Measurements from ENCODE around the gene POLR1A. TPM values are rescaled to one million over a fixed set of nuclear protein-coding genes. Genes with fewer than 3 reads are reported as not detected.

The POLR1A gene
- 10 to 100 TPM; 37.9 to 45.5 TPM for total RNA-seq
- polyA plus RNA-seq (2013, experiment 1 of 2), result 20.6 TPM
- polyA plus RNA-seq (2013, experiment 2 of 2), result 19.8 TPM
- long read RNA-seq, experiment 1, partial matches to known transcripts, result 6 of 13 reads
- long read RNA-seq, experiment 1, other reads (novel, unspliced or antisense), result 7 of 13 reads
- long read RNA-seq, experiment 2, full-length matches to known transcripts, result 11 of 28 reads
- long read RNA-seq, experiment 2, partial matches to known transcripts, result 10 of 28 reads
- long read RNA-seq, experiment 2, other reads (novel, unspliced or antisense), result 7 of 28 reads
- long read RNA-seq, experiment 3, full-length matches to known transcripts, result 8 of 36 reads
- long read RNA-seq, experiment 3, partial matches to known transcripts, result 17 of 36 reads
- long read RNA-seq, experiment 3, other reads (novel, unspliced or antisense), result 11 of 36 reads
- long read RNA-seq, experiment 4, partial matches to known transcripts, result 0 of 6 reads
- long read RNA-seq, experiment 4, other reads (novel, unspliced or antisense), result 6 of 6 reads

GRCh38 chr2:86105252-86105968 is at the start of gene POLR1A:
TSS of gene POLR1A (minus strand) at chr2:86105886. CDS start at chr2:86105776, 110 bp downstream.
- H3K27ac Mint-ChIP-seq, result peak within 1 kb of the TSS; percentile 98
- no peaks in the 10 kb centered on the region for H3K9me3 Mint-ChIP-seq
- peaks cover 20% of the 10 kb centered on the region for H3K4me1 Mint-ChIP-seq
- peak; percentile 96 for DNase-seq
- peak within 1 kb of the TSS; percentile 98 for H3K4me3 ChIP-seq (ENCODE audit: low read length)
- H3K27me3 Mint-ChIP-seq (ENCODE audit: insufficient read depth), result no peaks in the 10 kb centered on the region
- peaks cover 62% of the 10 kb centered on the region for H3K36me3 ChIP-seq (ENCODE audit: control insufficient read depth, insufficient read depth, low read length)
- no peaks in the 10 kb centered on the region for H3K9me3 ChIP-seq (ENCODE audit: control insufficient read depth, low read length)
- H3K27me3 ChIP-seq (ENCODE audit: control insufficient read depth, insufficient read depth, low read length, poor library complexity, severe bottlenecking), result no peaks in the 10 kb centered on the region
- WGBS, 2 experiments (ENCODE audit: insufficient coverage in 1 of 2, insufficient read length in 1 of 2), result 0 to 1% methylated on average over 23 to 38 of the region's 38 CpGs
- peak within 1 kb of the TSS; percentile 97 for H3K27ac ChIP-seq (ENCODE audit: low read depth, low read length)
- H3K36me3 Mint-ChIP-seq (ENCODE audit: low read depth), result peaks cover 47% of the 10 kb centered on the region
- H3K9ac ChIP-seq (ENCODE audit: extremely low read depth, low read length, poor library complexity, severe bottlenecking), result peak within 1 kb of the TSS; percentile 96
- no peaks in the 10 kb centered on the region for H3K4me1 ChIP-seq (ENCODE audit: control insufficient read depth, insufficient read depth, low read length)
- TF ChIP-seq, protein P1, sequence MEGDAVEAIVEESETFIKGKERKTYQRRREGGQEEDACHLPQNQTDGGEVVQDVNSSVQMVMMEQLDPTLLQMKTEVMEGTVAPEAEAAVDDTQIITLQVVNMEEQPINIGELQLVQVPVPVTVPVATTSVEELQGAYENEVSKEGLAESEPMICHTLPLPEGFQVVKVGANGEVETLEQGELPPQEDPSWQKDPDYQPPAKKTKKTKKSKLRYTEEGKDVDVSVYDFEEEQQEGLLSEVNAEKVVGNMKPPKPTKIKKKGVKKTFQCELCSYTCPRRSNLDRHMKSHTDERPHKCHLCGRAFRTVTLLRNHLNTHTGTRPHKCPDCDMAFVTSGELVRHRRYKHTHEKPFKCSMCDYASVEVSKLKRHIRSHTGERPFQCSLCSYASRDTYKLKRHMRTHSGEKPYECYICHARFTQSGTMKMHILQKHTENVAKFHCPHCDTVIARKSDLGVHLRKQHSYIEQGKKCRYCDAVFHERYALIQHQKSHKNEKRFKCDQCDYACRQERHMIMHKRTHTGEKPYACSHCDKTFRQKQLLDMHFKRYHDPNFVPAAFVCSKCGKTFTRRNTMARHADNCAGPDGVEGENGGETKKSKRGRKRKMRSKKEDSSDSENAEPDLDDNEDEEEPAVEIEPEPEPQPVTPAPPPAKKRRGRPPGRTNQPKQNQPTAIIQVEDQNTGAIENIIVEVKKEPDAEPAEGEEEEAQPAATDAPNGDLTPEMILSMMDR (conservative IDR thresholded peaks at IDR 0.05), result peak; percentile 60
- H3K4me3 Mint-ChIP-seq, result peak within 1 kb of the TSS; percentile 84

DNA sequence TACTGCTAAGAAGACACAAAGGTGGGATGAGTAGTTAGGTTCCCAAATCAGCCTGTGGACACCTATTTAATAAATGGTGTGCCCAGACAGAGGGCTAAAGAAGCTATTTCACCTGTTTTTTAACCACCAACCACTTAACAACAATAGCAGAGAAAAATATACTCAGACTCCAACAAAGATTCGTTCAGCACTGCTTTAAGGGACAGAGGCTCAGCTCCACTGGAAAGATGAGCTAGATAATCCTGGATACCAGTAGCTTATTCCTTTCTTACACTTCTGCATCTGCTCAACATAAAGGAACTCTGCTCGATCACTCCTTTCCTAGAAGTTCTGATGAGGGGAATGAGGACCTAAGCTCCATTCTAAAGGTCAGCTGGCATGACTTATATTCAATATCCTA is 44.8 kb upstream of the POLR1A start:
- WGBS, 2 experiments (ENCODE audit: insufficient coverage in 1 of 2, insufficient read length in 1 of 2), result 85 to 95% methylated on average over 2 of the region's 2 CpGs
- TF ChIP-seq, protein P1 (conservative IDR thresholded peaks at IDR 0.05), result no peak
- H3K9ac ChIP-seq (ENCODE audit: extremely low read depth, low read length, poor library complexity, severe bottlenecking), result no peak overlapping the region
- no peak overlapping the region for H3K27ac Mint-ChIP-seq
- H3K36me3 ChIP-seq (ENCODE audit: control insufficient read depth, insufficient read depth, low read length), result peaks cover 82% of the 10 kb centered on the region
- H3K9me3 Mint-ChIP-seq, result no peaks in the 10 kb centered on the region
- H3K9me3 ChIP-seq (ENCODE audit: control insufficient read depth, low read length), result no peaks in the 10 kb centered on the region
- H3K4me3 ChIP-seq (ENCODE audit: low read length), result no peak overlapping the region
- H3K27me3 Mint-ChIP-seq (ENCODE audit: insufficient read depth), result no peaks in the 10 kb centered on the region
- no peaks in the 10 kb centered on the region for H3K27me3 ChIP-seq (ENCODE audit: control insufficient read depth, insufficient read depth, low read length, poor library complexity, severe bottlenecking)
- no peak for DNase-seq
- no peak overlapping the region for H3K4me3 Mint-ChIP-seq
- H3K27ac ChIP-seq (ENCODE audit: low read depth, low read length), result no peak overlapping the region
- peaks cover 68% of the 10 kb centered on the region for H3K36me3 Mint-ChIP-seq (ENCODE audit: low read depth)
- H3K4me1 ChIP-seq (ENCODE audit: control insufficient read depth, insufficient read depth, low read length), result no peaks in the 10 kb centered on the region
- H3K4me1 Mint-ChIP-seq, result no peaks in the 10 kb centered on the region

DNA sequence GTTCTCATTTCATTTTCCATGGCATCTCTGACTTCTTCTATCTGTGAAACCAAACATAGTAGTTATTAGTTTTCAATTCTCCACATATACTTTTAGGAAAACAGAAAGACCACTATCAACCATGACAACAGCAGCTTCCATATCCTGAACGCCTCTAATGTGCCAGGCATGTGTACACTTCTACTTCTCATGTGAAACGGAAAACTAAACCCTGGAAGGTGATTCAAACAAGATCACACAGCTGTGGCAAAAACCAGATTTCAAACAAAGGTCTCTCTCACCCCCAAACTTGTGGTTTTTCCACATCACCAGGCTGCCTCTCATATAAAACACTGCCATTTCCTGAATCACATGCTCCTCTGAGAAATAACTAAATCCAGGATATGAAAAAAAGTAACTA is 42.1 kb upstream of the POLR1A start:
- peaks cover 89% of the 10 kb centered on the region for H3K36me3 ChIP-seq (ENCODE audit: control insufficient read depth, insufficient read depth, low read length)
- no peaks in the 10 kb centered on the region for H3K9me3 Mint-ChIP-seq

More for the DNA sequence above, 42.1 kb upstream of the POLR1A start:
- H3K36me3 Mint-ChIP-seq (ENCODE audit: low read depth), result peaks cover 75% of the 10 kb centered on the region
- Histone ChIP-seq H3K4me3 (ENCODE audit: low read length) (no peak overlapping the region), H3K9me3 (ENCODE audit: control insufficient read depth, low read length) (no peaks in the 10 kb centered on the region), H3K27me3 (ENCODE audit: control insufficient read depth, insufficient read depth, low read length, poor library complexity, severe bottlenecking) (no peaks in the 10 kb centered on the region), H3K27ac (ENCODE audit: low read depth, low read length) (no peak overlapping the region), H3K9ac (ENCODE audit: extremely low read depth, low read length, poor library complexity, severe bottlenecking) (no peak overlapping the region), H3K4me1 (ENCODE audit: control insufficient read depth, insufficient read depth, low read length) (peaks cover 4% of the 10 kb centered on the region)
- H3K4me3 Mint-ChIP-seq, result no peak overlapping the region
- H3K4me1 Mint-ChIP-seq, result no peaks in the 10 kb centered on the region
- TF ChIP-seq, protein P1 (conservative IDR thresholded peaks at IDR 0.05), result no peak
- DNase-seq, result no peak
- no peak overlapping the region for H3K27ac Mint-ChIP-seq
- WGBS, 2 experiments (ENCODE audit: insufficient coverage in 1 of 2, insufficient read length in 1 of 2), result 83 to 94% methylated on average over 2 of the region's 2 CpGs
- H3K27me3 Mint-ChIP-seq (ENCODE audit: insufficient read depth), result no peaks in the 10 kb centered on the region

All from endodermal cell (in vitro differentiated cells).